ENCODE data around the gene HOXA13.

DNA sequence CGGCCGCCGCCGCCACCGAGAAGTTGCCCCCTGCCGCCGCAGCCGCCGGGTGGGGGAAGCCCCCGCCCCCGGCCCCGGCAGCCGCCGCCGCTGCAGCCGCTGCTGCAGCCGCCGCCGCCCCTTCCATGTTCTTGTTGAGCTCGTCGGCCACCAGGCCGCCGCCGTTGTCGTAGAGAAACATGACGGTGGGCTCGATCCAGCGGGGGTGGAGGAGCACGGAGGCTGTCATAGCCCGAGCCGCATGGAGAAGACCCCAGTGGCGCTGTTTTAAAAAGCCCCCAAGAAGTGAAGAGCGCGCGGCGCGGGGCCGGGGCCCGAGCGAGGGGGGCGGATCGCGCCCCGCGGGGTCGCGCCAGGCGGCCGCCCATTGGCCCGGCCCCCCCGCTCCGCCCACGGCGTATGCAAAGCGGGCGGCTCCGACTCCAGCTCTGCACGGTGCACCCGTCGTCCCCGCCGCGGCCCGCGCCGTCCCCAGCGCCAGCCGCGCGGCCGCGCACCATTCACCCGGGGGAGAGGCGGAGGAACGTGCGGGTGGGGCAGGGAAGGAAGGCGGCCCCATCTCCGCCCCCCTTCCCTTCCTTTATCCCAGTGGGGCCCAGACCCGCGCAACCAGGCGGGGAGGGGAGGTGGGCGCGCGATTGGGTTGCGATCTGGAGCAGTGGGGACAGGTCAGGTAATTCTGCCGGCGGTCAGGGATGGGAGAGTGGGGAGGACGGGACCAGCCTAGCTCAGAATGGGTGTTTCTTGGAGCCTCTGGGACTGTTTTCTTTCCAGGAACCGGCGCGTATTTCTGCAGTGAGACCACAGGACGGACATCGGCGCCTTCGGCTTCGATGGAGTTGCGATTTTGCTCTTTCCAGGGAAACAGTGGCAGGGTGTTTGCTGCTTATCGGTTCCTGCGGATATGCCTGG, at the start of gene HOXA13:
- TF ChIP-seq, protein P1, sequence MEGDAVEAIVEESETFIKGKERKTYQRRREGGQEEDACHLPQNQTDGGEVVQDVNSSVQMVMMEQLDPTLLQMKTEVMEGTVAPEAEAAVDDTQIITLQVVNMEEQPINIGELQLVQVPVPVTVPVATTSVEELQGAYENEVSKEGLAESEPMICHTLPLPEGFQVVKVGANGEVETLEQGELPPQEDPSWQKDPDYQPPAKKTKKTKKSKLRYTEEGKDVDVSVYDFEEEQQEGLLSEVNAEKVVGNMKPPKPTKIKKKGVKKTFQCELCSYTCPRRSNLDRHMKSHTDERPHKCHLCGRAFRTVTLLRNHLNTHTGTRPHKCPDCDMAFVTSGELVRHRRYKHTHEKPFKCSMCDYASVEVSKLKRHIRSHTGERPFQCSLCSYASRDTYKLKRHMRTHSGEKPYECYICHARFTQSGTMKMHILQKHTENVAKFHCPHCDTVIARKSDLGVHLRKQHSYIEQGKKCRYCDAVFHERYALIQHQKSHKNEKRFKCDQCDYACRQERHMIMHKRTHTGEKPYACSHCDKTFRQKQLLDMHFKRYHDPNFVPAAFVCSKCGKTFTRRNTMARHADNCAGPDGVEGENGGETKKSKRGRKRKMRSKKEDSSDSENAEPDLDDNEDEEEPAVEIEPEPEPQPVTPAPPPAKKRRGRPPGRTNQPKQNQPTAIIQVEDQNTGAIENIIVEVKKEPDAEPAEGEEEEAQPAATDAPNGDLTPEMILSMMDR (conservative IDR thresholded peaks at IDR 0.05; ENCODE audit: low read depth, low read length) = no peak
- no peak for TF ChIP-seq EZH2 (IDR thresholded peaks at IDR 0.05; ENCODE audit: low read length, unreplicated experiment)

Data from PC-3 (cell line).